GM13976 (cell line): ENCODE measurements around the gene DRICH1.
"Not testable (repeated sequence)": the region's sequence is repeated elsewhere in the genome, so short reads cannot be mapped to it uniquely, and the experiment has no call there.

Experiments used
- DNase-seq: peaks from one replicate; pipeline ENCODE4 v3.0.0; 2012; ENCODE audit warnings: low spot score
- CTCF ChIP-seq: IDR thresholded peaks from 2 replicates; pipeline ENCODE4 v1.5.1; 2012; ENCODE audit warnings: borderline replicate concordance, mild to moderate bottlenecking; ENCODE audit not compliant: insufficient read depth; ENCODE audit errors: extremely low read depth, missing control alignments, control extremely low read depth
- in situ Hi-C: fragments of 300-500 bp; cut with MboI; formaldehyde crosslinking; loops from one replicate; pipeline ENCODE4 v1.12.0; 2022; ENCODE audit warnings: low sequenced_read_pairs, mixed read lengths, inconsistent platforms; ENCODE audit not compliant: unreplicated experiment

The DRICH1 gene

GRCh38 chr22:23673826-23674690 lies 41.9 kb upstream of the DRICH1 start:
- DNase-seq, result no peak
- no peak for TF ChIP-seq CTCF
- in situ Hi-C loops, result no loop called here

GRCh38 chr22:23673050-23673620 lies 41.0 kb upstream of the DRICH1 start:
- DNase-seq, result no peak
- in situ Hi-C loops, result no loop called here
- TF ChIP-seq CTCF, result no peak

GRCh38 chr22:23672307-23673049 lies 40.4 kb upstream of the DRICH1 start:
- DNase-seq, in situ Hi-C loops: not testable (repeated sequence)

- in situ Hi-C loops, DNase-seq: not testable (repeated sequence)
Observed at GRCh38 chr22:23671387-23671786, 39.3 kb upstream of the DRICH1 start.

- TF ChIP-seq CTCF, result no peak
- in situ Hi-C loops, result no loop called here
- DNase-seq, result no peak
Observed at GRCh38 chr22:23670378-23671295, 38.5 kb upstream of the DRICH1 start.

- DNase-seq, in situ Hi-C loops: not testable (repeated sequence)
Observed at GRCh38 chr22:23660381-23660780, 28.3 kb upstream of the DRICH1 start.

GRCh38 chr22:23657727-23658126 lies 25.6 kb upstream of the DRICH1 start:
- in situ Hi-C loops, result no loop called here
- DNase-seq, result no peak
- TF ChIP-seq CTCF, result no peak
